Ovary (tissue), 3 donors: ENCODE data around the gene TMEM178A.

ENCODE experiments used
- POLR2A ChIP-seq: fragments of 450-650 bp; IDR thresholded peaks from one replicate; pipeline ENCODE4 v1.6.1; 2017; ENCODE audit warnings: antibody characterized with exemption, mild to moderate bottlenecking, moderate library complexity
- TF ChIP-seq, protein P1 (sequence below), 3 donors: fragments of 450-650 bp in 2 of 3; fragments of 200-600 bp in 1 of 3; IDR thresholded peaks; one replicate each; pipeline versions ENCODE4 v1.5.1 to v1.8.0; 2016 to 2022; ENCODE audit warnings: antibody characterized with exemption in 3 of 3, mild to moderate bottlenecking in 1 of 3
- donor health status: DM: no; HTN: no; CAD: no.

DNA sequence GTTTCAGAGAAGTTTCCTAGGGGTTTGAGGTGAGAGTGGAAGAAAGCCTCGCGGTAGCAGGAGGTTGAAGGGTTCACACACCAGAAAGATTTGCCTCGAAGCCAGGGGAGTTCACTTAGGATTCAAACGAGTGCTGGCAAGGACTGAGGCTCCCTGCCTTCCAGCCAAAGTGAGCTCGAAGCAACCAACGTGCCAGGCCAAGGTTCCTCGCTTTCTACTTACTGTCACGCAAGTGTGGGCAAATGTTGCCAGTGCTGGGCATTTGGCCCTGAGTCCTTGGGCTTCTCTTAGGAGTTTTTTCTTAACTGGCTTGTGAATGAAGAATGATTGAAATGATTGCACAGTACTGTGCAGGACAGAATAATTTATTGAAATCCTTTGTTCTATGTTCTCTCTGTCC, 53.6 kb downstream of the TMEM178A start:
- TF ChIP-seq, protein P1, sequence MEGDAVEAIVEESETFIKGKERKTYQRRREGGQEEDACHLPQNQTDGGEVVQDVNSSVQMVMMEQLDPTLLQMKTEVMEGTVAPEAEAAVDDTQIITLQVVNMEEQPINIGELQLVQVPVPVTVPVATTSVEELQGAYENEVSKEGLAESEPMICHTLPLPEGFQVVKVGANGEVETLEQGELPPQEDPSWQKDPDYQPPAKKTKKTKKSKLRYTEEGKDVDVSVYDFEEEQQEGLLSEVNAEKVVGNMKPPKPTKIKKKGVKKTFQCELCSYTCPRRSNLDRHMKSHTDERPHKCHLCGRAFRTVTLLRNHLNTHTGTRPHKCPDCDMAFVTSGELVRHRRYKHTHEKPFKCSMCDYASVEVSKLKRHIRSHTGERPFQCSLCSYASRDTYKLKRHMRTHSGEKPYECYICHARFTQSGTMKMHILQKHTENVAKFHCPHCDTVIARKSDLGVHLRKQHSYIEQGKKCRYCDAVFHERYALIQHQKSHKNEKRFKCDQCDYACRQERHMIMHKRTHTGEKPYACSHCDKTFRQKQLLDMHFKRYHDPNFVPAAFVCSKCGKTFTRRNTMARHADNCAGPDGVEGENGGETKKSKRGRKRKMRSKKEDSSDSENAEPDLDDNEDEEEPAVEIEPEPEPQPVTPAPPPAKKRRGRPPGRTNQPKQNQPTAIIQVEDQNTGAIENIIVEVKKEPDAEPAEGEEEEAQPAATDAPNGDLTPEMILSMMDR (IDR thresholded peaks at IDR 0.05) = no peak
- no peak for TF ChIP-seq POLR2A
